H1 (cell line): ENCODE measurements around the gene PLD6.

Experiments used
- CHD1 ChIP-seq: IDR thresholded peaks from 2 replicates; pipeline ENCODE4 v1.6.1; 2012; ENCODE audit warnings: low read depth, low read length, improper control_type of control experiment
- CTCF ChIP-seq, 3 experiments: IDR thresholded peaks; 1 replicate in 2 of 3; 2 replicates in 1 of 3; pipeline versions ENCODE4 v1.5.1 to v1.6.1; 2011; ENCODE audit warnings: low read length in 3 of 3, mild to moderate bottlenecking in 3 of 3, inconsistent platforms in 2 of 3, low read depth in 1 of 3, moderate library complexity in 1 of 3; ENCODE audit not compliant: insufficient read depth in 1 of 3; ENCODE audit errors: control extremely low read depth in 1 of 3
- EZH2 ChIP-seq: fragments of 200-600 bp; sonication (generic); IDR thresholded peaks from 2 replicates; pipeline ENCODE4 v1.7.1; 2012; ENCODE audit warnings: low read depth, mild to moderate bottlenecking, moderate library complexity, low read length, inconsistent platforms; ENCODE audit not compliant: severe bottlenecking
- HDAC6 ChIP-seq: IDR thresholded peaks from one replicate; pipeline ENCODE4 v1.7.1; 2012; ENCODE audit warnings: low read depth, mild to moderate bottlenecking, inconsistent platforms, low read length, moderate library complexity
- PHF8 ChIP-seq: fragments of 200-600 bp; sonication (generic); conservative IDR thresholded peaks from 2 replicates; pipeline ENCODE4 v1.7.1; 2012; ENCODE audit warnings: low read depth, mild to moderate bottlenecking, inconsistent platforms, low read length, moderate library complexity
- POLR2AphosphoS5 ChIP-seq: IDR thresholded peaks from 2 replicates; pipeline ENCODE4 v1.6.1; 2011; ENCODE audit warnings: low read depth, low read length

- TF ChIP-seq CHD1 (no peak), POLR2AphosphoS5 (no peak), CTCF (IDR thresholded peaks at IDR 0.05; ENCODE audit: control extremely low read depth in 1 of 3, insufficient read depth in 1 of 3, low read depth in 1 of 3, low read length in 3 of 3) (no peak), PHF8 (no peak), EZH2 (no peak), HDAC6 (no peak)
These were observed 26.0 kb downstream of the PLD6 start for GRCh38 chr17:17180141-17180603.
